NT2/D1 (cell line): ENCODE results near the gene UGCG.

Experiments
- SUZ12 ChIP-seq: IDR thresholded peaks from 2 replicates; pipeline ENCODE4 v1.6.1; 2011; ENCODE audit not compliant: insufficient read length, insufficient read depth; ENCODE audit errors: extremely low read depth
- YY1 ChIP-seq: IDR thresholded peaks from 2 replicates; pipeline ENCODE4 v1.6.1; 2011; ENCODE audit not compliant: insufficient read length, insufficient read depth
- ZNF274 ChIP-seq: IDR thresholded peaks from 2 replicates; pipeline ENCODE4 v1.6.1; 2011; ENCODE audit warnings: mild to moderate bottlenecking, low read depth, low read length

DNA sequence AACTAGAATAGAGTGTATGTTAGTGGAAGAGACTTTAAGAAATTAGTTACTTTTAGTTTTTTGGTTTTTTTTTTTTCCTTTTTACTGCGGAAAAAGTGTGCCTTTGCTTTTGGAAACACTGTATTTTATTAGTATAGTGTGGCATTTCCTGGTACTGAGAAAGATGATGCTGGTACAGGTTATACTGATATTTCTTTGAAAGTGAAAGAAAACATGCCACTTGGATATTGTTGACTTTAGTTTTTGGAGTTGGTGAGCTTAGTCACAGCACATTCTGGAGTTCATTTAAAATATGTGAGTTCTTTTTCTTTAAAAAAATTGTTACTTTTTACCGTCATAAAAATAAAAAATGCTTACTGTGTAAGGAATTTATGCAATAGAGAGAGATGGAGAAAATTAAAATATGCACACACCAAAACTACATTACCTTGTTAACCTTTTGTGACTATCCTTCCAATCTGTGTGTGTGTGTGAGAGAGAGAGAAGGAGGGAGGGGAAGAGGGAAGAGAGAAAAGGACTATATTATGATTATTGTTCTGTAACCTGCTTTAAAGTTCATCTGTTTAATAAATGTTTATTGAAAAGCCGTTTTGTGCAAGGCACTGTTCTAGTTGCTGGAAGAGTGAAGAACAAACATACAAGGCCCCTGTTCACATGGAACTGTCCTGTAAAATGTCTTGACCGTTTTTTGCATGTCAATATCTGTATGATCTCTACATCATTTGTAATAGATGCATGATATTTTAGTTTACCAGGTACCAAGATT lies 1.9 kb downstream of the UGCG start:
- no peak for TF ChIP-seq ZNF274
- no peak for TF ChIP-seq YY1
- no peak for TF ChIP-seq SUZ12
